ENCODE results near the gene NLRX1.

GRCh38 chr11:119148720-119149017 lies 19.9 kb upstream of the NLRX1 start:
- no peak for TF ChIP-seq CTCF (IDR thresholded peaks at IDR 0.05)
- no peak for TF ChIP-seq ZFX (IDR thresholded peaks at IDR 0.05; ENCODE audit: borderline replicate concordance)
